ENCODE measurements around the gene VCX3A.
"Not testable (repeated sequence)": the region's sequence is repeated elsewhere in the genome, so short reads cannot be mapped to it uniquely, and the experiment has no call there.

Gene VCX3A

DNA sequence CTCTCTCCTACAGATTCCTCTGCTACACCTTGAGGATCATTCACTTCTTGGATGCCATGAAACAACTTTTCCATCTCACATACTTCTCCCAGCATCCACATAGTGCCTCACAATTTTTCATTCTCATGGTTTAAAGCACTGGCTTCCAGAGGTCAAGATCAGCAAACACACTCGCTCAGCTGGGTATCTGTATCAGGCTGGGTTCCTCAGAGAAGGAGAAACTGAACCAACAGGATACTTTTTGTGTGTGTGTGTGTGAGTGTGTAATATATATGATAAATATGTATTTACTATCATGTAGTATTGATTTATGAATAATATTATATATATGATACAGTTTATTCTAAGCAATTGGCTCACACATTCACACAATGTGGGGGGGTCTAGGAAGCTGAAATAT lies at the start of gene VCX3A:
Gene VCX3A (minus strand): TSS at position 101 of the 400 bp plus-strand sequence. CDS start 621 bp downstream, outside the sequence.
- not testable (repeated sequence) for H3K27me3 ChIP-seq (ENCODE audit: control insufficient read depth, low read length); H3K27ac ChIP-seq (ENCODE audit: low read depth, low read length); H3K4me1 ChIP-seq (ENCODE audit: control insufficient read depth, low read length); H3K4me2 ChIP-seq (ENCODE audit: low read length); H4K20me1 ChIP-seq (ENCODE audit: control insufficient read depth, insufficient read depth, low read depth, low read length); H3K36me3 ChIP-seq (ENCODE audit: control insufficient read depth, low read length); H3K9me2 ChIP-seq (replicated peaks; ENCODE audit: control insufficient read depth, low read length); H3K79me2 ChIP-seq (ENCODE audit: control insufficient read depth, low read length); H3F3A ChIP-seq (ENCODE audit: control insufficient read depth, insufficient read depth); H3K4me3 ChIP-seq (ENCODE audit: low read length); H3K9me3 ChIP-seq (ENCODE audit: control insufficient read depth, insufficient read depth, low read length)

- H3K36me3 ChIP-seq (ENCODE audit: control insufficient read depth, low read length) = no peaks in the 10 kb centered on the region
- no peaks in the 10 kb centered on the region for H3K27me3 ChIP-seq (ENCODE audit: control insufficient read depth, low read length)
- no peaks in the 10 kb centered on the region for H3K9me2 ChIP-seq (replicated peaks; ENCODE audit: control insufficient read depth, low read length)
- TF ChIP-seq, protein P1, sequence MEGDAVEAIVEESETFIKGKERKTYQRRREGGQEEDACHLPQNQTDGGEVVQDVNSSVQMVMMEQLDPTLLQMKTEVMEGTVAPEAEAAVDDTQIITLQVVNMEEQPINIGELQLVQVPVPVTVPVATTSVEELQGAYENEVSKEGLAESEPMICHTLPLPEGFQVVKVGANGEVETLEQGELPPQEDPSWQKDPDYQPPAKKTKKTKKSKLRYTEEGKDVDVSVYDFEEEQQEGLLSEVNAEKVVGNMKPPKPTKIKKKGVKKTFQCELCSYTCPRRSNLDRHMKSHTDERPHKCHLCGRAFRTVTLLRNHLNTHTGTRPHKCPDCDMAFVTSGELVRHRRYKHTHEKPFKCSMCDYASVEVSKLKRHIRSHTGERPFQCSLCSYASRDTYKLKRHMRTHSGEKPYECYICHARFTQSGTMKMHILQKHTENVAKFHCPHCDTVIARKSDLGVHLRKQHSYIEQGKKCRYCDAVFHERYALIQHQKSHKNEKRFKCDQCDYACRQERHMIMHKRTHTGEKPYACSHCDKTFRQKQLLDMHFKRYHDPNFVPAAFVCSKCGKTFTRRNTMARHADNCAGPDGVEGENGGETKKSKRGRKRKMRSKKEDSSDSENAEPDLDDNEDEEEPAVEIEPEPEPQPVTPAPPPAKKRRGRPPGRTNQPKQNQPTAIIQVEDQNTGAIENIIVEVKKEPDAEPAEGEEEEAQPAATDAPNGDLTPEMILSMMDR (IDR thresholded peaks at IDR 0.05; ENCODE audit: low read depth, low read length, poor library complexity, severe bottlenecking) = peak; percentile 28
- TF ChIP-seq EZH2phosphoT487 (IDR thresholded peaks at IDR 0.05; ENCODE audit: borderline replicate concordance, low read length) = no peak
- no peak overlapping the region for H3K27ac ChIP-seq (ENCODE audit: low read depth, low read length)
- H3K79me2 ChIP-seq (ENCODE audit: control insufficient read depth, low read length) = no peaks in the 10 kb centered on the region
- no peak overlapping the region for H3K4me2 ChIP-seq (ENCODE audit: low read length)
- no peaks in the 10 kb centered on the region for H3K9me3 ChIP-seq (ENCODE audit: control insufficient read depth, insufficient read depth, low read length)
- no peaks in the 10 kb centered on the region for H4K20me1 ChIP-seq (ENCODE audit: control insufficient read depth, insufficient read depth, low read depth, low read length)
- no peaks in the 10 kb centered on the region for H3K4me1 ChIP-seq (ENCODE audit: control insufficient read depth, low read length)
- H3F3A ChIP-seq (ENCODE audit: control insufficient read depth, insufficient read depth) = no peaks in the 10 kb centered on the region
- no peak overlapping the region for H3K4me3 ChIP-seq (ENCODE audit: low read length)
Measured at GRCh38 chrX:6574762-6575161, 39.8 kb upstream of the VCX3A start.

DNA sequence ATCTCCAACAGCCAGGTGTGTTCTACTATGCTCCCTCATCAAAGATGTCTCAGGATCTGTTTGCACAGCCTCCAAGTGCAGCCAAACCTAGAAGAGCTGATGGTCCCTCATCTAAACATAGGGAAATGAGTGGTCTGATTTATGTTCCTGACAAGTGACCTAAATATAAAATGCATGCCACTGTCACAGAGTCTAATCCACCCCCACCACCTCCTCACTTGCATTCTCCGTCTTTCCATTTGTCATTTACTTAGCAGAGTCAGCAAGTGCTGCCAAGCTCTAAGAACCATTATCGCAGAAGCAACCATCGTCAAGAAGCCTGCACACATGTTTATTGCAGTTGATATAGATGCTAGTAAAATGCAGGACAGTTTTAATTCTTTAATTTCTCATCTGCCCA lies 33.1 kb upstream of the VCX3A start:
- H3K9me2 ChIP-seq (replicated peaks; ENCODE audit: control insufficient read depth, low read length) = no peaks in the 10 kb centered on the region
- H3K4me1 ChIP-seq (ENCODE audit: control insufficient read depth, low read length) = no peaks in the 10 kb centered on the region
- no peak overlapping the region for H3K4me3 ChIP-seq (ENCODE audit: low read length)
- TF ChIP-seq EZH2phosphoT487 (IDR thresholded peaks at IDR 0.05; ENCODE audit: borderline replicate concordance, low read length) = no peak
- TF ChIP-seq, protein P1 (IDR thresholded peaks at IDR 0.05; ENCODE audit: low read depth, low read length, poor library complexity, severe bottlenecking) = no peak
- H3K27me3 ChIP-seq (ENCODE audit: control insufficient read depth, low read length) = no peaks in the 10 kb centered on the region
- H3K9me3 ChIP-seq (ENCODE audit: control insufficient read depth, insufficient read depth, low read length) = no peaks in the 10 kb centered on the region
- no peaks in the 10 kb centered on the region for H3K79me2 ChIP-seq (ENCODE audit: control insufficient read depth, low read length)
- no peaks in the 10 kb centered on the region for H3F3A ChIP-seq (ENCODE audit: control insufficient read depth, insufficient read depth)
- no peaks in the 10 kb centered on the region for H4K20me1 ChIP-seq (ENCODE audit: control insufficient read depth, insufficient read depth, low read depth, low read length)
- H3K4me2 ChIP-seq (ENCODE audit: low read length) = no peak overlapping the region
- no peaks in the 10 kb centered on the region for H3K36me3 ChIP-seq (ENCODE audit: control insufficient read depth, low read length)
- H3K27ac ChIP-seq (ENCODE audit: low read depth, low read length) = no peak overlapping the region

DNA sequence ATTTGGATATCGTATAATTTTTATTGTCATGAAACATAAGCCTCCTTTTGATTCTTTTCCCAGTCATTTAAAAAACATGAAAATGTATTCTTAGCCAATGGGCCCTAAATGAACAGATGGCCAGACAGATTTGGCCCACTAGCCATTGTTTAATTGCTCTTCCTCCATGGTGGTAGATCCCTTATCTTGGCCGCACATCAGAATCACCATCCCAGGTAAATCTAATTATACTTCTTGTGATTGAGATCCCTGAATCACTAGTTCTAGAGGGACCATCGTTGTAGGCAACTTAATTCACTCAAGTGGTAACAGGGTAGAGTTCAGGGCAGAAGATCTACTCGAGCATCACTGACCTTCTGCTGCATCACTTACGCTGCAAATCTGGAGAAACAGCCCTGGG lies 24.1 kb upstream of the VCX3A start:
- no peaks in the 10 kb centered on the region for H3K36me3 ChIP-seq (ENCODE audit: control insufficient read depth, low read length)
- H3F3A ChIP-seq (ENCODE audit: control insufficient read depth, insufficient read depth) = no peaks in the 10 kb centered on the region
- H3K9me2 ChIP-seq (replicated peaks; ENCODE audit: control insufficient read depth, low read length) = no peaks in the 10 kb centered on the region
- TF ChIP-seq, protein P1 (IDR thresholded peaks at IDR 0.05; ENCODE audit: low read depth, low read length, poor library complexity, severe bottlenecking) = no peak
- no peak for TF ChIP-seq EZH2phosphoT487 (IDR thresholded peaks at IDR 0.05; ENCODE audit: borderline replicate concordance, low read length)
- no peaks in the 10 kb centered on the region for H3K9me3 ChIP-seq (ENCODE audit: control insufficient read depth, insufficient read depth, low read length)
- no peaks in the 10 kb centered on the region for H3K4me1 ChIP-seq (ENCODE audit: control insufficient read depth, low read length)
- H3K4me3 ChIP-seq (ENCODE audit: low read length) = no peak overlapping the region
- H3K27ac ChIP-seq (ENCODE audit: low read depth, low read length) = no peak overlapping the region
- no peaks in the 10 kb centered on the region for H3K27me3 ChIP-seq (ENCODE audit: control insufficient read depth, low read length)
- H3K79me2 ChIP-seq (ENCODE audit: control insufficient read depth, low read length) = no peaks in the 10 kb centered on the region
- H4K20me1 ChIP-seq (ENCODE audit: control insufficient read depth, insufficient read depth, low read depth, low read length) = no peaks in the 10 kb centered on the region
- H3K4me2 ChIP-seq (ENCODE audit: low read length) = no peak overlapping the region
